Lower leg skin (tissue), 4 donors: ENCODE results near the gene SEMA6D. TPM values are rescaled to one million over a fixed set of nuclear protein-coding genes. Genes with fewer than 3 reads are reported as not detected.

Experiments
- DNase-seq, 2 donors: peaks; one replicate each; pipeline ENCODE4 v3.0.0-alpha.2; 2019; ENCODE audit warnings: low spot score in 2 of 2
- H3K4me3 ChIP-seq: fragments of 200-600 bp; sonication (generic); 2 replicates; pipeline ENCODE4 v1.5.1; 2017; ENCODE audit warnings: mild to moderate bottlenecking, low read depth; ENCODE audit not compliant: poor library complexity, severe bottlenecking
- CTCF ChIP-seq, 3 donors: fragments of 450-650 bp; IDR thresholded peaks; one replicate each; pipeline ENCODE4 v1.5.1; 2016; ENCODE audit warnings: antibody characterized with exemption in 3 of 3, mild to moderate bottlenecking in 3 of 3, moderate library complexity in 2 of 3
- POLR2A ChIP-seq, 2 donors: fragments of 450-650 bp; IDR thresholded peaks; one replicate each; pipeline ENCODE4 v1.6.1; 2016 to 2017; ENCODE audit warnings: antibody characterized with exemption in 2 of 2, mild to moderate bottlenecking in 1 of 2, moderate library complexity in 1 of 2
- WGBS, 2 donors: methylation state at CpG; one replicate each; pipeline ENCODE4 v1.1.5; 2018; 5-methylcytosine and 5-hydroxymethylcytosine counted together
- intact Hi-C: fragments of 100-400 bp; cut with DNase I; formaldehyde crosslinking; loops from one replicate; pipeline ENCODE4 v1.15.0; 2023; ENCODE audit warnings: low total_unique reads
- total RNA-seq, 4 donors: library from RNA; depleted of rRNA; stranded (reverse); fragments of >200 nt; gene quantifications; one replicate each; pipeline ENCODE4 v1.1.0, GENCODE V29; 2016

Gene SEMA6D
- total RNA-seq, 4 donors from 2014 or later: 5.6 to 15.0 (median 6.6) TPM

- 57 to 66% methylated on average over 2 of the region's 2 CpGs for WGBS, 2 donors
- no peak overlapping the region for H3K4me3 ChIP-seq
- no peak for DNase-seq
- intact Hi-C loops: no loop called here
- TF ChIP-seq CTCF (IDR thresholded peaks at IDR 0.05): no peak
- TF ChIP-seq POLR2A (IDR thresholded peaks at IDR 0.05): no peak
Measured at GRCh38 chr15:47792231-47792630, 74.9 kb downstream of the SEMA6D start.

GRCh38 chr15:47794252-47794914 lies 77.1 kb downstream of the SEMA6D start:
- TF ChIP-seq CTCF (IDR thresholded peaks at IDR 0.05) (no peak), POLR2A (IDR thresholded peaks at IDR 0.05) (no peak)
- intact Hi-C loops: no loop called here
- 35 to 53% methylated on average over 3 of the region's 3 CpGs for WGBS, 2 donors
- no peak overlapping the region for H3K4me3 ChIP-seq
- DNase-seq: no peak

GRCh38 chr15:47795864-47796263 lies 78.6 kb downstream of the SEMA6D start:
- H3K4me3 ChIP-seq: no peak overlapping the region
- no peak for DNase-seq
- TF ChIP-seq POLR2A (IDR thresholded peaks at IDR 0.05) (no peak), CTCF (IDR thresholded peaks at IDR 0.05) (no peak)
- intact Hi-C loops: no loop called here
- 45 to 77% methylated on average over 3 of the region's 3 CpGs for WGBS, 2 donors

GRCh38 chr15:47796339-47796738 lies 79.0 kb downstream of the SEMA6D start:
- no peak overlapping the region for H3K4me3 ChIP-seq
- TF ChIP-seq POLR2A (IDR thresholded peaks at IDR 0.05) (no peak), CTCF (IDR thresholded peaks at IDR 0.05) (no peak)
- intact Hi-C loops: no loop called here
- 28 to 52% methylated on average over 3 of the region's 3 CpGs for WGBS, 2 donors
- DNase-seq: no peak

GRCh38 chr15:47796830-47797229 lies 79.5 kb downstream of the SEMA6D start:
- intact Hi-C loops: no loop called here
- DNase-seq: no peak
- WGBS, 2 donors: 51 to 65% methylated on average over 3 of the region's 3 CpGs
- TF ChIP-seq POLR2A (IDR thresholded peaks at IDR 0.05) (no peak), CTCF (IDR thresholded peaks at IDR 0.05) (no peak)
- H3K4me3 ChIP-seq: no peak overlapping the region

- DNase-seq: peak; percentile 71 to 86
- intact Hi-C loops: no loop called here
- WGBS, 2 donors: 42 to 54% methylated on average over 3 of the region's 3 CpGs
- H3K4me3 ChIP-seq: no peak overlapping the region
- TF ChIP-seq CTCF (IDR thresholded peaks at IDR 0.05) (no peak), POLR2A (IDR thresholded peaks at IDR 0.05) (no peak)
Measured at GRCh38 chr15:47801522-47801921, 84.2 kb downstream of the SEMA6D start.
